HCT116 (cell line): ENCODE results near the gene MAP2K4. TPM values are rescaled to one million over a fixed set of nuclear protein-coding genes. Genes with fewer than 3 reads are reported as not detected.

Source experiments
- CBX3 ChIP-seq: IDR thresholded peaks from 2 replicates; pipeline ENCODE4 v1.6.1; 2012; ENCODE audit warnings: low read depth
- CEBPB ChIP-seq: IDR thresholded peaks from 2 replicates; pipeline ENCODE4 v1.6.1; 2012; ENCODE audit warnings: low read depth
- ELF1 ChIP-seq: IDR thresholded peaks from 2 replicates; pipeline ENCODE4 v1.6.1; 2012; ENCODE audit warnings: low read depth, borderline replicate concordance
- EZH2 ChIP-seq: fragments of 200-600 bp; sonication (generic); IDR thresholded peaks from 2 replicates; pipeline ENCODE4 v1.6.1; 2017; ENCODE audit warnings: antibody characterized with exemption, mixed run types
- POLR2A ChIP-seq: IDR thresholded peaks from 2 replicates; pipeline ENCODE4 v1.7.0; 2011; ENCODE audit warnings: borderline replicate concordance; ENCODE audit not compliant: insufficient read depth, insufficient read length; ENCODE audit errors: extremely low read depth
- SIN3A ChIP-seq: IDR thresholded peaks from 2 replicates; pipeline ENCODE4 v1.6.1; 2012; ENCODE audit warnings: low read depth
- SP1 ChIP-seq: IDR thresholded peaks from 2 replicates; pipeline ENCODE4 v1.6.1; 2012; ENCODE audit warnings: low read depth
- ZNF274 ChIP-seq: fragments of 200-500 bp; sonication (Bioruptor generic); IDR thresholded peaks from 2 replicates; pipeline ENCODE4 v1.6.1; 2014; ENCODE audit warnings: mild to moderate bottlenecking, low read depth, low read length, inconsistent platforms
- total RNA-seq: library from RNA; stranded (reverse); gene quantifications from one replicate; pipeline ENCODE4 v1.2.1, GENCODE V29; 2021; ENCODE audit not compliant: unreplicated experiment
- TF ChIP-seq, protein P1 (sequence below): IDR thresholded peaks from 2 replicates; pipeline ENCODE4 v1.6.1; 2012; ENCODE audit warnings: low read depth
- TF ChIP-seq, protein P2 (sequence below): IDR thresholded peaks from 2 replicates; pipeline ENCODE4 v1.6.1; 2011; ENCODE audit warnings: mild to moderate bottlenecking, low read length, moderate library complexity; ENCODE audit not compliant: insufficient replicate concordance; ENCODE audit errors: extremely low read depth
- TF ChIP-seq, protein P3 (sequence below): IDR thresholded peaks from 2 replicates; pipeline ENCODE4 v1.6.1; 2012
- TF ChIP-seq, protein P4 (sequence below): IDR thresholded peaks from 2 replicates; pipeline ENCODE4 v1.6.1; 2012

MAP2K4 gene
- total RNA-seq, 1 experiment from 2014 or later = 42.3 TPM

DNA sequence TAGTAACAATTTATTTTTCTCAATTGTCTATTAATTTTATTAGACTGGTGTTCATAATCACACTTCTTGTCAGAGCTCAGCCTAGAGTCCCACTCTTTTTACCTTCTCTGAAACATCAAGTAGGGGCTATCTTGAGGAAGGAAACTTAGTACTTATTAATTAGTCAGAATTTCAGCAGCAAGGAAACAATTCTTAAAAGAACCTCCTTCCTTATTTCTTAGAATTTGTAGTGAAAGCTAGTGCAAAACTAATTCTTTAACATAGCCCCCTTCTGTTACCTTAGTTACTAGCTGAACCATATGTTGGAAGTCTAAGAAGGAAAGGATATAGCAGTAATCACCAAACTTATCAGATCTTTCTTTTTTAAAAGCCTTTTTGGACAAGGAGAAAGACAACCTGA, 35.2 kb downstream of the MAP2K4 start (continued):
- TF ChIP-seq, protein P1, sequence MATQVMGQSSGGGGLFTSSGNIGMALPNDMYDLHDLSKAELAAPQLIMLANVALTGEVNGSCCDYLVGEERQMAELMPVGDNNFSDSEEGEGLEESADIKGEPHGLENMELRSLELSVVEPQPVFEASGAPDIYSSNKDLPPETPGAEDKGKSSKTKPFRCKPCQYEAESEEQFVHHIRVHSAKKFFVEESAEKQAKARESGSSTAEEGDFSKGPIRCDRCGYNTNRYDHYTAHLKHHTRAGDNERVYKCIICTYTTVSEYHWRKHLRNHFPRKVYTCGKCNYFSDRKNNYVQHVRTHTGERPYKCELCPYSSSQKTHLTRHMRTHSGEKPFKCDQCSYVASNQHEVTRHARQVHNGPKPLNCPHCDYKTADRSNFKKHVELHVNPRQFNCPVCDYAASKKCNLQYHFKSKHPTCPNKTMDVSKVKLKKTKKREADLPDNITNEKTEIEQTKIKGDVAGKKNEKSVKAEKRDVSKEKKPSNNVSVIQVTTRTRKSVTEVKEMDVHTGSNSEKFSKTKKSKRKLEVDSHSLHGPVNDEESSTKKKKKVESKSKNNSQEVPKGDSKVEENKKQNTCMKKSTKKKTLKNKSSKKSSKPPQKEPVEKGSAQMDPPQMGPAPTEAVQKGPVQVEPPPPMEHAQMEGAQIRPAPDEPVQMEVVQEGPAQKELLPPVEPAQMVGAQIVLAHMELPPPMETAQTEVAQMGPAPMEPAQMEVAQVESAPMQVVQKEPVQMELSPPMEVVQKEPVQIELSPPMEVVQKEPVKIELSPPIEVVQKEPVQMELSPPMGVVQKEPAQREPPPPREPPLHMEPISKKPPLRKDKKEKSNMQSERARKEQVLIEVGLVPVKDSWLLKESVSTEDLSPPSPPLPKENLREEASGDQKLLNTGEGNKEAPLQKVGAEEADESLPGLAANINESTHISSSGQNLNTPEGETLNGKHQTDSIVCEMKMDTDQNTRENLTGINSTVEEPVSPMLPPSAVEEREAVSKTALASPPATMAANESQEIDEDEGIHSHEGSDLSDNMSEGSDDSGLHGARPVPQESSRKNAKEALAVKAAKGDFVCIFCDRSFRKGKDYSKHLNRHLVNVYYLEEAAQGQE = no peak
- TF ChIP-seq, protein P2, sequence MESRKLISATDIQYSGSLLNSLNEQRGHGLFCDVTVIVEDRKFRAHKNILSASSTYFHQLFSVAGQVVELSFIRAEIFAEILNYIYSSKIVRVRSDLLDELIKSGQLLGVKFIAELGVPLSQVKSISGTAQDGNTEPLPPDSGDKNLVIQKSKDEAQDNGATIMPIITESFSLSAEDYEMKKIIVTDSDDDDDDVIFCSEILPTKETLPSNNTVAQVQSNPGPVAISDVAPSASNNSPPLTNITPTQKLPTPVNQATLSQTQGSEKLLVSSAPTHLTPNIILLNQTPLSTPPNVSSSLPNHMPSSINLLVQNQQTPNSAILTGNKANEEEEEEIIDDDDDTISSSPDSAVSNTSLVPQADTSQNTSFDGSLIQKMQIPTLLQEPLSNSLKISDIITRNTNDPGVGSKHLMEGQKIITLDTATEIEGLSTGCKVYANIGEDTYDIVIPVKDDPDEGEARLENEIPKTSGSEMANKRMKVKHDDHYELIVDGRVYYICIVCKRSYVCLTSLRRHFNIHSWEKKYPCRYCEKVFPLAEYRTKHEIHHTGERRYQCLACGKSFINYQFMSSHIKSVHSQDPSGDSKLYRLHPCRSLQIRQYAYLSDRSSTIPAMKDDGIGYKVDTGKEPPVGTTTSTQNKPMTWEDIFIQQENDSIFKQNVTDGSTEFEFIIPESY = no peak
- TF ChIP-seq ELF1 = no peak
- TF ChIP-seq, protein P3, sequence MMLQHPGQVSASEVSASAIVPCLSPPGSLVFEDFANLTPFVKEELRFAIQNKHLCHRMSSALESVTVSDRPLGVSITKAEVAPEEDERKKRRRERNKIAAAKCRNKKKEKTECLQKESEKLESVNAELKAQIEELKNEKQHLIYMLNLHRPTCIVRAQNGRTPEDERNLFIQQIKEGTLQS = no peak
- no peak for TF ChIP-seq SIN3A
- TF ChIP-seq CEBPB = no peak
- TF ChIP-seq EZH2 = no peak
- no peak for TF ChIP-seq POLR2A
- TF ChIP-seq CBX3 = no peak
- TF ChIP-seq ZNF274 = no peak
- TF ChIP-seq SP1 = no peak
- TF ChIP-seq, protein P4, sequence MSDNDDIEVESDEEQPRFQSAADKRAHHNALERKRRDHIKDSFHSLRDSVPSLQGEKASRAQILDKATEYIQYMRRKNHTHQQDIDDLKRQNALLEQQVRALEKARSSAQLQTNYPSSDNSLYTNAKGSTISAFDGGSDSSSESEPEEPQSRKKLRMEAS = no peak
